Neural cell (in vitro differentiated cells): ENCODE measurements around the gene MTNR1B. TPM values are rescaled to one million over a fixed set of nuclear protein-coding genes. Genes with fewer than 3 reads are reported as not detected.

Source experiments
- H2AFZ ChIP-seq: fragments of 200-600, 300-800 bp; sonication (generic), shearing (Covaris generic); 2 replicates; pipeline ENCODE4 v1.6.0; 2014; ENCODE audit warnings: low read depth, mild to moderate bottlenecking, antibody characterized with exemption, low read length, moderate library complexity
- H3F3A ChIP-seq: fragments of 200-600 bp; shearing (Covaris generic); 2 replicates; pipeline ENCODE4 v1.6.1; 2016; ENCODE audit warnings: mild to moderate bottlenecking, moderate library complexity, mixed read lengths, antibody characterized with exemption, low read length; ENCODE audit not compliant: insufficient read depth, poor library complexity, severe bottlenecking
- H3K27ac ChIP-seq: fragments of 200-600, 300-800 bp; sonication (generic), shearing (Covaris generic); 2 replicates; pipeline ENCODE4 v1.5.1; 2014; ENCODE audit warnings: mild to moderate bottlenecking, low read length, moderate library complexity
- H3K27me3 ChIP-seq: fragments of 300-800, 200-600 bp; sonication (generic), shearing (Covaris generic); 2 replicates; pipeline ENCODE4 v1.6.0; 2014; ENCODE audit warnings: mild to moderate bottlenecking, low read depth, low read length, moderate library complexity; ENCODE audit not compliant: insufficient read depth
- H3K36me3 ChIP-seq: fragments of 300-800, 200-600 bp; sonication (generic), shearing (Covaris generic); 2 replicates; pipeline ENCODE4 v1.5.1; 2014; ENCODE audit warnings: mild to moderate bottlenecking, antibody characterized with exemption, low read length, moderate library complexity; ENCODE audit not compliant: insufficient read depth
- H3K4me2 ChIP-seq: fragments of 300-800, 200-600 bp; sonication (generic), shearing (Covaris generic); 2 replicates; pipeline ENCODE4 v1.6.0; 2014; ENCODE audit warnings: mild to moderate bottlenecking, low read length
- H3K4me3 ChIP-seq: fragments of 300-800, 200-600 bp; sonication (generic), shearing (Covaris generic); 2 replicates; pipeline ENCODE4 v1.5.1; 2014; ENCODE audit warnings: mild to moderate bottlenecking, low read length, moderate library complexity
- H3K79me2 ChIP-seq: fragments of 200-600 bp; shearing (Covaris generic); replicated peaks from 2 replicates; pipeline ENCODE4 v1.6.0; 2014; ENCODE audit warnings: mild to moderate bottlenecking, low read length, moderate library complexity; ENCODE audit not compliant: insufficient read depth
- H3K9ac ChIP-seq: fragments of 300-800, 200-600 bp; sonication (generic), shearing (Covaris generic); 2 replicates; pipeline ENCODE4 v1.6.1; 2016; ENCODE audit warnings: mild to moderate bottlenecking, low read length, mixed read lengths
- H3K9me2 ChIP-seq: fragments of 200-600 bp; shearing (Covaris generic); 2 replicates; pipeline ENCODE4 v1.6.1; 2016; ENCODE audit warnings: mild to moderate bottlenecking, low read length, mixed read lengths; ENCODE audit not compliant: insufficient read depth
- H3K9me3 ChIP-seq: fragments of 200-600, 300-800 bp; sonication (generic), shearing (Covaris generic); 2 replicates; pipeline ENCODE4 v1.6.1; 2016; ENCODE audit warnings: mild to moderate bottlenecking, mixed run types, low read length, moderate library complexity, mixed read lengths
- H4K20me1 ChIP-seq: fragments of 200-600 bp; shearing (Covaris generic); 2 replicates; pipeline ENCODE4 v1.6.1; 2016; ENCODE audit warnings: mild to moderate bottlenecking, mixed run types; ENCODE audit not compliant: insufficient read depth
- CTCF ChIP-seq: fragments of 450-650 bp; IDR thresholded peaks from 2 replicates; pipeline ENCODE4 v1.5.1; 2014; ENCODE audit warnings: antibody characterized with exemption, mild to moderate bottlenecking, moderate library complexity; ENCODE audit not compliant: poor library complexity, severe bottlenecking
- EP300 ChIP-seq: fragments of 450-650 bp; conservative IDR thresholded peaks from 2 replicates; pipeline ENCODE4 v1.6.1; 2014; ENCODE audit warnings: antibody characterized with exemption, mild to moderate bottlenecking, moderate library complexity; ENCODE audit not compliant: poor library complexity, severe bottlenecking
- EZH2 ChIP-seq: fragments of 200-600, 300-800 bp; shearing (Covaris generic), sonication (generic); IDR thresholded peaks from 2 replicates; pipeline ENCODE4 v1.6.1; 2014; ENCODE audit warnings: antibody characterized with exemption, low read length, borderline replicate concordance, mild to moderate bottlenecking; ENCODE audit not compliant: insufficient read depth, poor library complexity, severe bottlenecking
- MXI1 ChIP-seq: fragments of 450-650 bp; conservative IDR thresholded peaks from 2 replicates; pipeline ENCODE4 v1.6.1; 2014; ENCODE audit warnings: antibody characterized with exemption, mild to moderate bottlenecking; ENCODE audit not compliant: poor library complexity, severe bottlenecking
- POLR2AphosphoS5 ChIP-seq: IDR thresholded peaks from 2 replicates; pipeline ENCODE4 v1.6.1; 2012
- RAD21 ChIP-seq: fragments of 450-650 bp; conservative IDR thresholded peaks from 2 replicates; pipeline ENCODE4 v1.6.1; 2014; ENCODE audit warnings: antibody characterized with exemption, mild to moderate bottlenecking, moderate library complexity
- REST ChIP-seq: IDR thresholded peaks from 2 replicates; pipeline ENCODE4 v1.6.1; 2012; ENCODE audit warnings: borderline replicate concordance
- SMC3 ChIP-seq: fragments of 450-650 bp; conservative IDR thresholded peaks from 2 replicates; pipeline ENCODE4 v1.6.1; 2014; ENCODE audit warnings: antibody characterized with exemption, mild to moderate bottlenecking, moderate library complexity; ENCODE audit not compliant: poor library complexity
- TAF1 ChIP-seq: IDR thresholded peaks from 2 replicates; pipeline ENCODE4 v1.6.1; 2012; ENCODE audit warnings: low read depth
- polyA plus RNA-seq: library from polyadenylated mRNA; depleted of rRNA; stranded (reverse); fragments of >200 nt; gene quantifications from 2 replicates; pipeline ENCODE4 v1.2.3, GENCODE V29; 2014

The MTNR1B gene
- polyA plus RNA-seq, 1 donor from 2014 or later = not detected

- Histone ChIP-seq H4K20me1 (no peaks in the 10 kb centered on the region), H3K4me2 (no peak overlapping the region), H3K27ac (no peak overlapping the region), H2AFZ (no peak overlapping the region), H3K36me3 (no peaks in the 10 kb centered on the region), H3K27me3 (no peaks in the 10 kb centered on the region), H3K9me3 (no peaks in the 10 kb centered on the region), H3K79me2 (no peaks in the 10 kb centered on the region), H3K9ac (no peak overlapping the region), H3K9me2 (no peaks in the 10 kb centered on the region), H3F3A (no peaks in the 10 kb centered on the region), H3K4me3 (no peak overlapping the region)
- TF ChIP-seq SMC3 (no peak), RAD21 (no peak), EP300 (no peak), TAF1 (no peak), POLR2AphosphoS5 (no peak), MXI1 (no peak), REST (no peak), CTCF (no peak), EZH2 (no peak)
Measured at GRCh38 chr11:92948116-92948515, 21.3 kb upstream of the MTNR1B start.

GRCh38 chr11:92954003-92954402 lies 15.4 kb upstream of the MTNR1B start:
- Histone ChIP-seq H3K9me3 (no peaks in the 10 kb centered on the region), H3K9ac (no peak overlapping the region), H2AFZ (no peak overlapping the region)

More at GRCh38 chr11:92954003-92954402, 15.4 kb upstream of the MTNR1B start:
- Histone ChIP-seq H4K20me1 (no peaks in the 10 kb centered on the region), H3K27me3 (no peaks in the 10 kb centered on the region), H3K4me2 (no peak overlapping the region), H3K9me2 (no peaks in the 10 kb centered on the region), H3K27ac (no peak overlapping the region), H3K36me3 (no peaks in the 10 kb centered on the region), H3K4me3 (no peak overlapping the region), H3F3A (no peaks in the 10 kb centered on the region), H3K79me2 (no peaks in the 10 kb centered on the region)
- no peak for TF ChIP-seq RAD21
- TF ChIP-seq CTCF = no peak
- TF ChIP-seq EZH2 = no peak
- no peak for TF ChIP-seq EP300
- TF ChIP-seq SMC3 = no peak
- TF ChIP-seq REST = no peak
- no peak for TF ChIP-seq MXI1
- no peak for TF ChIP-seq TAF1
- TF ChIP-seq POLR2AphosphoS5 = no peak
